Medulla oblongata (tissue), 1 donor: ENCODE measurements around the gene WNT8A.

ENCODE experiments used
- DNase-seq: peaks from one replicate; pipeline ENCODE4 v3.0.0-alpha.2; 2015; ENCODE audit errors: extremely low spot score

The WNT8A gene

DNA sequence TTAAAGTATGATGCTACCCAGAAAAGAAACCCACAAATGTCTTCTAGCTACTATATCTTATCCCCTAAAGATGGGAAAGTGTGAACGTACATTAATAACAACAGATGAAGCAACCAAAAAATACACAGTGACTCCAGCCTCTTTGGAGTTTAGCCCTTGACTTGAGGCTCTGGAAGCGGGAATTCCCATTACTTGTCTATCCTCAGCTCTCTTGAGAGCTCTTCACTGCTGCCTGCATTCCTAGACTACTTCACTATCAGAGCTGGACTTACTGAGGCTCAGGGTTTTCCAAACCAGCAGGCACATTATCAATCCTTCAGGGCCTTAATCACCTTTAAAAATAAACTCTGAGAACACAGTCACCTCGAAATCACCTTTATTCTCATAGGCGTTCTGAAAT, 56.4 kb downstream of the WNT8A start:
- no peak for DNase-seq
